ENCODE results near the gene UCP1.

- TF ChIP-seq, protein P1, sequence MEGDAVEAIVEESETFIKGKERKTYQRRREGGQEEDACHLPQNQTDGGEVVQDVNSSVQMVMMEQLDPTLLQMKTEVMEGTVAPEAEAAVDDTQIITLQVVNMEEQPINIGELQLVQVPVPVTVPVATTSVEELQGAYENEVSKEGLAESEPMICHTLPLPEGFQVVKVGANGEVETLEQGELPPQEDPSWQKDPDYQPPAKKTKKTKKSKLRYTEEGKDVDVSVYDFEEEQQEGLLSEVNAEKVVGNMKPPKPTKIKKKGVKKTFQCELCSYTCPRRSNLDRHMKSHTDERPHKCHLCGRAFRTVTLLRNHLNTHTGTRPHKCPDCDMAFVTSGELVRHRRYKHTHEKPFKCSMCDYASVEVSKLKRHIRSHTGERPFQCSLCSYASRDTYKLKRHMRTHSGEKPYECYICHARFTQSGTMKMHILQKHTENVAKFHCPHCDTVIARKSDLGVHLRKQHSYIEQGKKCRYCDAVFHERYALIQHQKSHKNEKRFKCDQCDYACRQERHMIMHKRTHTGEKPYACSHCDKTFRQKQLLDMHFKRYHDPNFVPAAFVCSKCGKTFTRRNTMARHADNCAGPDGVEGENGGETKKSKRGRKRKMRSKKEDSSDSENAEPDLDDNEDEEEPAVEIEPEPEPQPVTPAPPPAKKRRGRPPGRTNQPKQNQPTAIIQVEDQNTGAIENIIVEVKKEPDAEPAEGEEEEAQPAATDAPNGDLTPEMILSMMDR (IDR thresholded peaks at IDR 0.05): no peak
- TF ChIP-seq POLR2AphosphoS5 (IDR thresholded peaks at IDR 0.05): no peak
Measured at GRCh38 chr4:140584439-140584838, 15.7 kb upstream of the UCP1 start.

Measured in transverse colon (tissue), 4 donors.